HepG2 (cell line): ENCODE results near the gene TRIM25. TPM values are rescaled to one million over a fixed set of nuclear protein-coding genes. Genes with fewer than 3 reads are reported as not detected.

Experiments used
- FOXK2 ChIP-seq: fragments of 450-650 bp; IDR thresholded peaks from 2 replicates; pipeline ENCODE4 v1.6.1; 2016
- GZF1 ChIP-seq: sonication (generic); formaldehyde crosslinking; IDR thresholded peaks from 2 replicates; pipeline ENCODE4 v1.5.1; 2020; ENCODE audit warnings: mild to moderate bottlenecking, missing genetic modification reagents
- HHEX ChIP-seq: IDR thresholded peaks from 2 replicates; pipeline ENCODE4 v1.6.1; 2016; ENCODE audit warnings: control low read depth
- KDM1A ChIP-seq: IDR thresholded peaks from 2 replicates; pipeline ENCODE4 v1.6.1; 2016; ENCODE audit warnings: missing compliant biosample characterization
- NR2C2 ChIP-seq: sonication (generic); formaldehyde crosslinking; IDR thresholded peaks from 2 replicates; pipeline ENCODE4 v1.4.0; 2020; ENCODE audit warnings: missing genetic modification reagents, mild to moderate bottlenecking, moderate library complexity, borderline replicate concordance
- RNF219 ChIP-seq: sonication (generic); formaldehyde crosslinking; IDR thresholded peaks from 2 replicates; pipeline ENCODE4 v1.5.0; 2020; ENCODE audit warnings: mild to moderate bottlenecking, missing genetic modification reagents
- SYNCRIP ChIP-seq: fragments of 200-400 bp; formaldehyde crosslinking; IDR thresholded peaks from 2 replicates; pipeline ENCODE4 v1.6.1; 2018; ENCODE audit warnings: mild to moderate bottlenecking, low read depth, low read length; ENCODE audit not compliant: insufficient read depth
- ZBTB38 ChIP-seq: sonication (generic); formaldehyde crosslinking; IDR thresholded peaks from 2 replicates; pipeline ENCODE4 v1.5.1; 2020; ENCODE audit warnings: mild to moderate bottlenecking, missing genetic modification reagents
- ZKSCAN5 ChIP-seq: sonication (generic); formaldehyde crosslinking; IDR thresholded peaks from 2 replicates; pipeline ENCODE4 v1.5.1; 2020; ENCODE audit warnings: mild to moderate bottlenecking, missing genetic modification reagents
- ZNF34 ChIP-seq: sonication (generic); formaldehyde crosslinking; IDR thresholded peaks from 2 replicates; pipeline ENCODE4 v1.4.0; 2020; ENCODE audit warnings: mild to moderate bottlenecking, missing genetic modification reagents, borderline replicate concordance
- ZNF564 ChIP-seq: sonication (generic); formaldehyde crosslinking; IDR thresholded peaks from 2 replicates; pipeline ENCODE4 v1.8.1; 2023; ENCODE audit warnings: mild to moderate bottlenecking, missing genetic modification reagents
- ZSCAN5A ChIP-seq: sonication (generic); formaldehyde crosslinking; IDR thresholded peaks from 2 replicates; pipeline ENCODE4 v1.8.0; 2022; ENCODE audit warnings: mild to moderate bottlenecking, missing genetic modification reagents, borderline replicate concordance
- polyA plus RNA-seq, 8 experiments: library from polyadenylated mRNA; depleted of rRNA in 3 of 8; stranded (reverse) in 7 of 8; unstranded in 1 of 8; fragments of >200 nt; fragmentation: Illumina TruSeq in 4 of 8; extraction: Trizol in 4 of 8; gene quantifications; 2 replicates each; pipeline versions ENCODE4 v1.2.1 to v1.2.3, GENCODE V29; 2011 to 2016; ENCODE audit warnings: low read depth in 4 of 8, missing spikeins in 1 of 8, mixed read lengths in 1 of 8; ENCODE audit not compliant: insufficient read depth in 1 of 8
- total RNA-seq, 5 experiments: library from RNA; depleted of rRNA; stranded (reverse); fragments of >200 nt; fragmentation: Illumina TruSeq; extraction: Trizol; gene quantifications; 2 replicates each; pipeline ENCODE4 v1.2.3, GENCODE V29; 2016; ENCODE audit warnings: low read depth in 1 of 5
- TF ChIP-seq, protein P1 (sequence below): sonication (generic); formaldehyde crosslinking; IDR thresholded peaks from 2 replicates; pipeline ENCODE4 v1.4.0; 2020; ENCODE audit warnings: missing genetic modification reagents
- TF ChIP-seq, protein P2 (sequence below): sonication (generic); formaldehyde crosslinking; IDR thresholded peaks from 2 replicates; pipeline ENCODE4 v1.5.1; 2020; ENCODE audit warnings: mild to moderate bottlenecking, moderate library complexity, missing genetic modification reagents
- TF ChIP-seq, protein P3 (sequence below): sonication (generic); formaldehyde crosslinking; IDR thresholded peaks from 2 replicates; pipeline ENCODE4 v1.9.0; 2021; ENCODE audit warnings: missing genetic modification reagents, mild to moderate bottlenecking, borderline replicate concordance

The TRIM25 gene
- total and polyA plus RNA-seq, 2 of the 13 experiments (the other 11 are each of a cell fraction or from before 2014, with no cell fraction given): 30.8 to 42.2 TPM

DNA sequence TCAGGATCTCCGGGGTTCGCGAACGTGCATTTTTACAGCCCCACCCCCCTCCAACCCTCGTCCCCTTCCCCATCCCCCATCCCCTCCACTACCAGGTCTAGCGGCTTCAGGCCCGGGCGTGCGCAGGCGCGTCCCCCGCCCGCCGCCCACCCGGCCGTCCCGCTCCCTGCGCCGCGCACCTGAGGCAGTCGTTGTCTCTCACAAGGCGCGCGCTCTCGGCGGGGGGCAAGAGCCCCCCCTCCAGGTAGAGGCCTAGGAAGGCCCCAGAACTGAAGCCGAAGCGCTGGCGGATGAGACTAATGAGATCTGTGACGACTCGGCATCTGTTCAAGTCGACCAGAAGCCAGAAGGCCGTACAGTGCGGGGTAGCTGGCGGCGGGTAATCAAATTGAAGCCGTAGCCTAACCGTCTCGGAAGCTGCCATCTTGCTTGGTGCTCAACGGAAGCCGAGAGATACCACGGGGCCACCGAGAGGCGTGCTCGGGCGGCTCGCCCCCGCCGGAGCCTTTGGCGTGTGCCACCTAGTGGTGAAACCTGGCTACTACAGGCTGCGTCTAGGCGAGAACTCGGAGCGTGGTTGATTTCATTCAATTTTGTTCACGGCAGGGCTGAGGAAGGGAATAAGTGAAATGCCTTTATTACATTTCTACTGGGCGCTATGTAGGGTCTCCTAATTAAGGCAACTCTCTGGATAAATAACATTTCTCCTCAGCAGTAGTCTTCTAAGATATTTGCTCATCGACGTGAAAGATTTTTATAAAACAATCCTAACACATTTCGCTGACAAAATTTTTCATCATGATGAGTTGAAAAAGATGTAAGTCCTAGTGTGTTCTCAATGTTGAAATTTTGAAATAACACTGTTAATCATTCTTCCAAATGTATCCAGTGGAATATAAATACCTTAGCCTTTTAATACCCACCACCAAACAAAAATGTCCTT lies 47.0 kb upstream of the TRIM25 start, which contains the start of gene COIL (continued):
- TF ChIP-seq, protein P1, sequence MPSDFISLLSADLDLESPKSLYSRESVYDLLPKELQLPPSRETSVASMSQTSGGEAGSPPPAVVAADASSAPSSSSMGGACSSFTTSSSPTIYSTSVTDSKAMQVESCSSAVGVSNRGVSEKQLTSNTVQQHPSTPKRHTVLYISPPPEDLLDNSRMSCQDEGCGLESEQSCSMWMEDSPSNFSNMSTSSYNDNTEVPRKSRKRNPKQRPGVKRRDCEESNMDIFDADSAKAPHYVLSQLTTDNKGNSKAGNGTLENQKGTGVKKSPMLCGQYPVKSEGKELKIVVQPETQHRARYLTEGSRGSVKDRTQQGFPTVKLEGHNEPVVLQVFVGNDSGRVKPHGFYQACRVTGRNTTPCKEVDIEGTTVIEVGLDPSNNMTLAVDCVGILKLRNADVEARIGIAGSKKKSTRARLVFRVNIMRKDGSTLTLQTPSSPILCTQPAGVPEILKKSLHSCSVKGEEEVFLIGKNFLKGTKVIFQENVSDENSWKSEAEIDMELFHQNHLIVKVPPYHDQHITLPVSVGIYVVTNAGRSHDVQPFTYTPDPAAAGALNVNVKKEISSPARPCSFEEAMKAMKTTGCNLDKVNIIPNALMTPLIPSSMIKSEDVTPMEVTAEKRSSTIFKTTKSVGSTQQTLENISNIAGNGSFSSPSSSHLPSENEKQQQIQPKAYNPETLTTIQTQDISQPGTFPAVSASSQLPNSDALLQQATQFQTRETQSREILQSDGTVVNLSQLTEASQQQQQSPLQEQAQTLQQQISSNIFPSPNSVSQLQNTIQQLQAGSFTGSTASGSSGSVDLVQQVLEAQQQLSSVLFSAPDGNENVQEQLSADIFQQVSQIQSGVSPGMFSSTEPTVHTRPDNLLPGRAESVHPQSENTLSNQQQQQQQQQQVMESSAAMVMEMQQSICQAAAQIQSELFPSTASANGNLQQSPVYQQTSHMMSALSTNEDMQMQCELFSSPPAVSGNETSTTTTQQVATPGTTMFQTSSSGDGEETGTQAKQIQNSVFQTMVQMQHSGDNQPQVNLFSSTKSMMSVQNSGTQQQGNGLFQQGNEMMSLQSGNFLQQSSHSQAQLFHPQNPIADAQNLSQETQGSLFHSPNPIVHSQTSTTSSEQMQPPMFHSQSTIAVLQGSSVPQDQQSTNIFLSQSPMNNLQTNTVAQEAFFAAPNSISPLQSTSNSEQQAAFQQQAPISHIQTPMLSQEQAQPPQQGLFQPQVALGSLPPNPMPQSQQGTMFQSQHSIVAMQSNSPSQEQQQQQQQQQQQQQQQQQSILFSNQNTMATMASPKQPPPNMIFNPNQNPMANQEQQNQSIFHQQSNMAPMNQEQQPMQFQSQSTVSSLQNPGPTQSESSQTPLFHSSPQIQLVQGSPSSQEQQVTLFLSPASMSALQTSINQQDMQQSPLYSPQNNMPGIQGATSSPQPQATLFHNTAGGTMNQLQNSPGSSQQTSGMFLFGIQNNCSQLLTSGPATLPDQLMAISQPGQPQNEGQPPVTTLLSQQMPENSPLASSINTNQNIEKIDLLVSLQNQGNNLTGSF (CRISPR knock-in tag): no peak; the same call in 1 of the 2 replicates
- TF ChIP-seq ZBTB38: peak; percentile 77; the same call in 1 of the 2 replicates
- TF ChIP-seq KDM1A: no peak; the same call in 1 of the 2 replicates
- no peak for TF ChIP-seq FOXK2
- TF ChIP-seq, protein P2, sequence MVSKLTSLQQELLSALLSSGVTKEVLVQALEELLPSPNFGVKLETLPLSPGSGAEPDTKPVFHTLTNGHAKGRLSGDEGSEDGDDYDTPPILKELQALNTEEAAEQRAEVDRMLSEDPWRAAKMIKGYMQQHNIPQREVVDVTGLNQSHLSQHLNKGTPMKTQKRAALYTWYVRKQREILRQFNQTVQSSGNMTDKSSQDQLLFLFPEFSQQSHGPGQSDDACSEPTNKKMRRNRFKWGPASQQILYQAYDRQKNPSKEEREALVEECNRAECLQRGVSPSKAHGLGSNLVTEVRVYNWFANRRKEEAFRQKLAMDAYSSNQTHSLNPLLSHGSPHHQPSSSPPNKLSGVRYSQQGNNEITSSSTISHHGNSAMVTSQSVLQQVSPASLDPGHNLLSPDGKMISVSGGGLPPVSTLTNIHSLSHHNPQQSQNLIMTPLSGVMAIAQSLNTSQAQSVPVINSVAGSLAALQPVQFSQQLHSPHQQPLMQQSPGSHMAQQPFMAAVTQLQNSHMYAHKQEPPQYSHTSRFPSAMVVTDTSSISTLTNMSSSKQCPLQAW (CRISPR knock-in tag): peak; percentile 89
- 0 out of 2 replicates have a peak, but pooled peaks have one; percentile 46 for TF ChIP-seq GZF1 (CRISPR knock-in tag)
- TF ChIP-seq ZSCAN5A (CRISPR knock-in tag): peak; percentile 95; the same call in 1 of the 2 replicates
- TF ChIP-seq RNF219 (CRISPR knock-in tag): no peak
- no peak for TF ChIP-seq HHEX
- TF ChIP-seq ZNF564 (CRISPR knock-in tag): peak; percentile 54; the same call in 1 of the 2 replicates
- TF ChIP-seq ZKSCAN5 (CRISPR knock-in tag): no peak
- peak; percentile 18; the same call in 1 of the 2 replicates for TF ChIP-seq ZNF34 (CRISPR knock-in tag)
- TF ChIP-seq, protein P3, sequence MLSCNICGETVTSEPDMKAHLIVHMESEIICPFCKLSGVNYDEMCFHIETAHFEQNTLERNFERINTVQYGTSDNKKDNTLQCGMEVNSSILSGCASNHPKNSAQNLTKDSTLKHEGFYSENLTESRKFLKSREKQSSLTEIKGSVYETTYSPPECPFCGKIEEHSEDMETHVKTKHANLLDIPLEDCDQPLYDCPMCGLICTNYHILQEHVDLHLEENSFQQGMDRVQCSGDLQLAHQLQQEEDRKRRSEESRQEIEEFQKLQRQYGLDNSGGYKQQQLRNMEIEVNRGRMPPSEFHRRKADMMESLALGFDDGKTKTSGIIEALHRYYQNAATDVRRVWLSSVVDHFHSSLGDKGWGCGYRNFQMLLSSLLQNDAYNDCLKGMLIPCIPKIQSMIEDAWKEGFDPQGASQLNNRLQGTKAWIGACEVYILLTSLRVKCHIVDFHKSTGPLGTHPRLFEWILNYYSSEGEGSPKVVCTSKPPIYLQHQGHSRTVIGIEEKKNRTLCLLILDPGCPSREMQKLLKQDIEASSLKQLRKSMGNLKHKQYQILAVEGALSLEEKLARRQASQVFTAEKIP (CRISPR knock-in tag): no peak
- TF ChIP-seq NR2C2 (CRISPR knock-in tag): peak; percentile 62
- TF ChIP-seq SYNCRIP: no peak
